Activated T-helper 1 cell treated with anti-CD3 and anti-CD28 coated beads, Interleukin-12 subunit alpha, Interleukin-12 subunit beta, Interleukin-2, Interleukin-4 antibody, amounts not matched to agents 30 ng/mL and 10 ng/mL and 1 ng/mL, durations not matched to agents 14 hours and 24 hours and 36 hours (primary cell): ENCODE data around the gene TRPC6. TPM values are rescaled to one million over a fixed set of nuclear protein-coding genes. Genes with fewer than 3 reads are reported as not detected.

Experiments
- DNase-seq: peaks from one replicate; pipeline ENCODE4 v3.0.0; 2021; ENCODE audit warnings: low spot score
- H3K27ac Mint-ChIP-seq: one replicate; pipeline ENCODE4 v1.8.0; 2021; ENCODE audit warnings: mild to moderate bottlenecking, mixed read lengths
- H3K27me3 Mint-ChIP-seq: one replicate; pipeline ENCODE4 v1.8.0; 2022; ENCODE audit warnings: mild to moderate bottlenecking, moderate library complexity, mixed read lengths; ENCODE audit not compliant: insufficient read depth
- H3K36me3 Mint-ChIP-seq: one replicate; pipeline ENCODE4 v1.8.0; 2021; ENCODE audit warnings: low read depth, mixed read lengths
- H3K4me1 Mint-ChIP-seq: one replicate; pipeline ENCODE4 v1.8.0; 2021; ENCODE audit warnings: low read depth, mixed read lengths
- H3K4me3 Mint-ChIP-seq: one replicate; pipeline ENCODE4 v1.8.0; 2021; ENCODE audit warnings: mild to moderate bottlenecking, moderate library complexity, mixed read lengths
- H3K9me3 Mint-ChIP-seq: one replicate; pipeline ENCODE4 v1.8.0; 2021; ENCODE audit warnings: mixed read lengths
- intact Hi-C: fragments of 100-400 bp; cut with micrococcal nuclease; formaldehyde crosslinking; loops from one replicate; pipeline ENCODE4 v1.15.1; 2024
- total RNA-seq: library from RNA; stranded (reverse); gene quantifications from 2 replicates; pipeline ENCODE4 v1.2.3, GENCODE V29; 2022

TRPC6 gene
- total RNA-seq, 1 donor from 2014 or later: not detected

DNA sequence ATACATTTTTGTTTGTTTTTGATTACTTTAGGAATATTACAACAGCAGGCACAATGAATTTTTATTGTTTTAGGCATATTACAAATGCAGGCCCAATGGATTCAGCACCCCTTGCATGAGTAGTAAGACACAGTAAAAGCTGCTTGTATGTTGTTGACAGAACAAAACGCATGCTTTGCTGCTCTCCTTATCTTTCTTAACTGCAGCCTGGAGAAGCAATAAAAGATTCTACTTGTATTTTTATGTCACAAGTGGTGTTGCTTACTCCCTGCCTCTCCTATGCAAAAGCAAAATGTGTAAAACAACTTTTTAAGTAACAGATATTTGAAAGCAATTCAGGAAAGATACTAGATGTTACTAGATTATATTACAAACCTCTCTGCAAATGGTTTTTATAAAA, 73.9 kb downstream of the TRPC6 start:
- H3K9me3 Mint-ChIP-seq: no peaks in the 10 kb centered on the region

GRCh38 chr11:101508370-101508769, 75.4 kb downstream of the TRPC6 start:
- no peak overlapping the region for H3K4me3 Mint-ChIP-seq
- DNase-seq: no peak
- no peaks in the 10 kb centered on the region for H3K4me1 Mint-ChIP-seq
- H3K27ac Mint-ChIP-seq: no peak overlapping the region
- H3K36me3 Mint-ChIP-seq: no peaks in the 10 kb centered on the region
- no peaks in the 10 kb centered on the region for H3K27me3 Mint-ChIP-seq
- no peaks in the 10 kb centered on the region for H3K9me3 Mint-ChIP-seq
- intact Hi-C loops: no loop called here

More for the DNA sequence above, 73.9 kb downstream of the TRPC6 start:
- H3K27me3 Mint-ChIP-seq: no peaks in the 10 kb centered on the region
- no peaks in the 10 kb centered on the region for H3K4me1 Mint-ChIP-seq
- H3K36me3 Mint-ChIP-seq: no peaks in the 10 kb centered on the region
- no peak overlapping the region for H3K27ac Mint-ChIP-seq
- intact Hi-C loops: no loop called here
- no peak overlapping the region for H3K4me3 Mint-ChIP-seq
- no peak for DNase-seq

- intact Hi-C loops: no loop called here
- Mint-ChIP-seq H3K4me3 (no peak overlapping the region), H3K27me3 (no peaks in the 10 kb centered on the region), H3K27ac (no peak overlapping the region), H3K36me3 (no peaks in the 10 kb centered on the region), H3K4me1 (no peaks in the 10 kb centered on the region), H3K9me3 (no peaks in the 10 kb centered on the region)
- DNase-seq: no peak
These were observed 84.9 kb downstream of the TRPC6 start for GRCh38 chr11:101498891-101499290.

DNA sequence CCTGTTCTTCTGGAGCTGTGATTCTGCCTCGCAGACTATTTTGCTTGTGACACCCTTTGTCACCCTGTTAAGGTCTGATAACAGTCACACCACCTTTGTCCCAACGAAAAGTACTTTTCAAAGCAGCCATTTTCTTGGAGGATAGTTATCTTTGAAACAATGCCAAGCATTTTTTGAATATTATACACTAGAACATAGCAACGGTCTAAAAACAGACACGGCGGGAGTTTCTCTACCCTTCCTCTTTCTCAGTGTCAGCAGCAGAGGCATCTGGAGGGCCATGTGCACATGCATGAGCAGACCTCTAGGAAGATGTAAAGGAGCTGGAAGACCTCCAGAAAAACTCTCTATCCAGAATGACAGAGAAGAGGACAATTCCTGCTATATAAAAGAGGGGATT, 86.5 kb downstream of the TRPC6 start:
- no peaks in the 10 kb centered on the region for H3K36me3 Mint-ChIP-seq
- H3K9me3 Mint-ChIP-seq: no peaks in the 10 kb centered on the region
- intact Hi-C loops: no loop called here
- H3K27me3 Mint-ChIP-seq: no peaks in the 10 kb centered on the region
- no peak overlapping the region for H3K27ac Mint-ChIP-seq
- H3K4me1 Mint-ChIP-seq: no peaks in the 10 kb centered on the region
- no peak for DNase-seq
- no peak overlapping the region for H3K4me3 Mint-ChIP-seq

DNA sequence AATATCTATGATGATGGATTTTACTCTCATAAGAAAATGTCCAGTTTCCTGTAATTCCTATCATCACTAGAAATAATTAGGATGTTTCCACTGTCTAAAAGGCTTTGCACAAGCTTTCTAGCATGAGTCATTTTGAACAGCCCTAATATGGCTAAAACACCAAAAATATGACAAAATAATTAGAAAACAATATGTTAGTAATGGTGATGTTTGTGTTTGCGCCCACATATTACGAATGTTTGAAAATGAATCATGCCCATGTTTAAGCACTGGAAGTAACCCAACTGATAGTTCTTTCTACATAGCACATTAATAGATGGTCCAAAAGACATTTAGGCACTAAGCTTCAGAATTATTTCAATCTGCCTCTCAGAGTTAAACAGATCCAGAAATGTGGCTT, 96.0 kb downstream of the TRPC6 start:
- intact Hi-C loops: no loop called here
- Mint-ChIP-seq H3K4me1 (no peaks in the 10 kb centered on the region), H3K27me3 (no peaks in the 10 kb centered on the region), H3K27ac (no peak overlapping the region), H3K4me3 (no peak overlapping the region), H3K9me3 (no peaks in the 10 kb centered on the region), H3K36me3 (no peaks in the 10 kb centered on the region)
- DNase-seq: no peak

- intact Hi-C loops: no loop called here
- H3K27me3 Mint-ChIP-seq: no peaks in the 10 kb centered on the region
- no peak overlapping the region for H3K27ac Mint-ChIP-seq
- H3K4me3 Mint-ChIP-seq: no peak overlapping the region
- DNase-seq: no peak
- no peaks in the 10 kb centered on the region for H3K9me3 Mint-ChIP-seq
- H3K4me1 Mint-ChIP-seq: no peaks in the 10 kb centered on the region
- H3K36me3 Mint-ChIP-seq: no peaks in the 10 kb centered on the region
These were observed 101.2 kb downstream of the TRPC6 start for GRCh38 chr11:101482556-101483124.

DNA sequence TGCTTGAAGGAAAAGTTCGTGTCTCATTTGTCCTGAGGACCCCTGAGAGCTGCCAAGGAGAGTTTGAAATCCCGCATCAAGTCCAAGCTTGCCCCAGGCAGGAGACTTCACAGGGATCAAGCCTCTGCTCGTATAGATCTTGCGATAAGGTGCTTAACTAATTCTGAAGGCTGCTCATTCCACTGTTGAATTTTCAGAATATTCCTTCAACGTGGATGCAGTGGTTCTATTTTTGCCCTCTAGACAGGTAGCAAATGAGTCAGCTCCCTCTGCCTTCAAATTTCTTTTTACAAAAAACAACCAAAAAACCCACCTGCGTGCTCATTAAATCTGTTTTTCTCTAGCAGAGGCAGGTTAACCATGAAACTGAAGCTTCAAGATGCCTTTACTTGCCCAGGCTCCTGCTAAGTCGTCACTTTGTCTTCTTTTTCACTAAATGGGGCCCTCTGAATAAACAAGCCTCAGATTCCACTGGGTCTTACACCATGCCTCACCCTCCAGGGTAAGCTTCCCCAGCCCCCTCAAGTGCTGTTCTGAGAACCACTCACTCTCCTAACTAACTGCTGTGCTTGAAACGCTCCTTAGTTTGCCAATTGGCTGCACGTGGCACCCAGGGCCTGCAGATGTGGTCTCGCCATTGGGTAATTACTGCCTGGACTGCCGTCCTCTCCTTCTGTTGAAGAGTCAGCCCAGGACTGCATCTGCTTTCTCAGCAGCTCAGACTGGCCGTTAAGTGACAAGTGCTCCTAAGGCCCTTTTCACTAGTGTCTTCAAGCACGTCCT, 105.0 kb downstream of the TRPC6 start:
- Mint-ChIP-seq H3K27me3 (no peaks in the 10 kb centered on the region), H3K9me3 (no peaks in the 10 kb centered on the region), H3K36me3 (no peaks in the 10 kb centered on the region), H3K27ac (no peak overlapping the region), H3K4me1 (no peaks in the 10 kb centered on the region), H3K4me3 (no peak overlapping the region)
- DNase-seq: no peak
- intact Hi-C loops: no loop called here

GRCh38 chr11:101477926-101478325, 105.9 kb downstream of the TRPC6 start:
- H3K4me3 Mint-ChIP-seq: no peak overlapping the region
- H3K4me1 Mint-ChIP-seq: no peaks in the 10 kb centered on the region
- no peaks in the 10 kb centered on the region for H3K9me3 Mint-ChIP-seq
- no peaks in the 10 kb centered on the region for H3K36me3 Mint-ChIP-seq
- DNase-seq: no peak
- H3K27ac Mint-ChIP-seq: no peak overlapping the region
- intact Hi-C loops: no loop called here
- no peaks in the 10 kb centered on the region for H3K27me3 Mint-ChIP-seq

DNA sequence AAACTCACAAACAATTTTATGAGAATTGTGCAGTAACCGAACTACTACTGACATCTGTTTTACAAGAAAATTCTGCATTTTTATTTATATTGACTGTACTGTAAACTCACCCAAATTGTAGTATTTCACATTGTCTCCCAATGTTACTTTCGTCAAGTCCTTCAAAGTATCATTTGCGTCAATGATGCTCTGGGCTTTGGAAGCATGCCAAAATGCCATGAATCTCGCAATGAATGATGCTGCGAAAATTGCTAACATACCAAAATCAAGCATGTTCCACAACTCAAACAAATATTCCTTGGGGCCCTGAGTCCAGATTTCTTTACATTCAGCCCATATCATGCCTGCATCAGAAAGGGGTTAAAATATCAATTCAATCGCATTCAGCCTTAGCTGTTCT, 107.6 kb downstream of the TRPC6 start:
- Mint-ChIP-seq H3K36me3 (no peaks in the 10 kb centered on the region), H3K4me1 (no peaks in the 10 kb centered on the region), H3K27ac (no peak overlapping the region), H3K9me3 (no peaks in the 10 kb centered on the region), H3K4me3 (no peak overlapping the region), H3K27me3 (no peaks in the 10 kb centered on the region)
- intact Hi-C loops: no loop called here
- no peak for DNase-seq

DNA sequence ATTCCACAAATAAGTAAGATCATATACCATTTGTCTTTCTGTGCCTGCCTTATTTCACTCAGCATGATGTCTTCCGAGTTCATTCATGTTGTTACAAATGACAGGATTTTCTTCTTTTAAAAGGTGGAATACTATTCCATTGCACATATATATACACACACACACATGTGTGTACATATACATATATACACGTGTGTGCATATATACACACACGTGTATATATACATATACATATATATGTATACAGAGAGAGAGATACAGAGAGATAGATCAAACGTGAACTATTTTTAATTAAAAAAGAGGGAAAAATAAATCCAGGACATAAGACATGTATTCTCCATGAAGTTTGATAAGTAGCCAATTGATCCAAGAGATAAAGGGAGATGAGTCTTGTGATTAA, 108.1 kb downstream of the TRPC6 start:
- H3K27ac Mint-ChIP-seq: no peak overlapping the region
- no peaks in the 10 kb centered on the region for H3K9me3 Mint-ChIP-seq
- no peaks in the 10 kb centered on the region for H3K36me3 Mint-ChIP-seq
- no peak overlapping the region for H3K4me3 Mint-ChIP-seq
- no peaks in the 10 kb centered on the region for H3K27me3 Mint-ChIP-seq
- DNase-seq: no peak
- no peaks in the 10 kb centered on the region for H3K4me1 Mint-ChIP-seq
- intact Hi-C loops: no loop called here

DNA sequence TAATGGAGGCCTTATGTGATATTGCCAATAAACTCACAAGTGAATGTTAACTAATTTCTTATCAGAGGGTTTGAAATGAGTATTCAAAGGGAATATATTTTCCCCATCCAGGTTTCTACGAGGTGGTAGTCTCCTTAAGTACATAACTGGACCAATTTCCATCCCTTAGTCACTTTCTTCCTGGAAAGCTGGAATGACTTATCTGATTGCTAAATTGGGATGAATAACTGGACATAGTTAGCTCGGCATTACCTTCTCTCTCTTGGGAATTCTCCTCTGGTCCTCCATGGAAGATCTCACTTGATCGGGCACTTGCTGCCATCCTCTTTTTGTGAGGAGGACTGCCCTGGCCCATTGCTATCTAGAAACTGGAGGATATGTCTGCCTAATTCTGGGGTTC, 109.1 kb downstream of the TRPC6 start:
- no peaks in the 10 kb centered on the region for H3K36me3 Mint-ChIP-seq
- no peak overlapping the region for H3K27ac Mint-ChIP-seq
- H3K9me3 Mint-ChIP-seq: no peaks in the 10 kb centered on the region
- no peak for DNase-seq
- no peak overlapping the region for H3K4me3 Mint-ChIP-seq
- H3K27me3 Mint-ChIP-seq: no peaks in the 10 kb centered on the region
- H3K4me1 Mint-ChIP-seq: no peaks in the 10 kb centered on the region
- intact Hi-C loops: no loop called here

- H3K4me1 Mint-ChIP-seq: no peaks in the 10 kb centered on the region
- H3K27me3 Mint-ChIP-seq: no peaks in the 10 kb centered on the region
- no peaks in the 10 kb centered on the region for H3K36me3 Mint-ChIP-seq
- H3K9me3 Mint-ChIP-seq: no peaks in the 10 kb centered on the region
- H3K4me3 Mint-ChIP-seq: no peak overlapping the region
- no peak overlapping the region for H3K27ac Mint-ChIP-seq
- intact Hi-C loops: no loop called here
- no peak for DNase-seq
These were observed 112.8 kb downstream of the TRPC6 start for GRCh38 chr11:101470881-101471520.

DNA sequence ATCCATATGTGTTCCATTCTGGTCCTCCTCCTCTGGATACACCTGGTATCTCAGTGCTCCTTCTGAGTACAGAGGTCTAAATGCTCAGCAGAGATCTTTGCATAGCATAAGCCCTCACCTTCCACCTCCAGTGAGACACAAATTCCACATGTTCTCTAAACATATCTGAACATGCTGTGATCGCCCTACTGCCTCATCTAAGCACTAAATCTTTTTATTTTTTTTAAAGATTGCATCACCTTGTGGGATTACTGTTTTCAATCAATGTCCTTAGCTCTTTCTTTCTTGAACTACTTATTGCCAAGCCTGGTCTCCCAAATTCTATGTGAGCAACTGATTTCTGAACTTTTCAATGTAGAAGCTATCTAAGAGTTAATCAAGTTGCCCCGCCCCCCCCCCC, 113.4 kb downstream of the TRPC6 start:
- intact Hi-C loops: no loop called here
- Mint-ChIP-seq H3K4me3 (no peak overlapping the region), H3K4me1 (no peaks in the 10 kb centered on the region), H3K27ac (no peak overlapping the region), H3K9me3 (no peaks in the 10 kb centered on the region), H3K27me3 (no peaks in the 10 kb centered on the region), H3K36me3 (no peaks in the 10 kb centered on the region)
- DNase-seq: no peak
